OCI-M2 (cell line): ENCODE data around the gene LELP1.
"Not testable (repeated sequence)": the region's sequence is repeated elsewhere in the genome, so short reads cannot be mapped to it uniquely, and the experiment has no call there.

Source experiments
- DNase-seq: peaks from one replicate; lab custom pipeline; 2025; ENCODE audit not compliant: unreplicated experiment; lab: John Stamatoyannopoulos, UW

LELP1 gene

DNA sequence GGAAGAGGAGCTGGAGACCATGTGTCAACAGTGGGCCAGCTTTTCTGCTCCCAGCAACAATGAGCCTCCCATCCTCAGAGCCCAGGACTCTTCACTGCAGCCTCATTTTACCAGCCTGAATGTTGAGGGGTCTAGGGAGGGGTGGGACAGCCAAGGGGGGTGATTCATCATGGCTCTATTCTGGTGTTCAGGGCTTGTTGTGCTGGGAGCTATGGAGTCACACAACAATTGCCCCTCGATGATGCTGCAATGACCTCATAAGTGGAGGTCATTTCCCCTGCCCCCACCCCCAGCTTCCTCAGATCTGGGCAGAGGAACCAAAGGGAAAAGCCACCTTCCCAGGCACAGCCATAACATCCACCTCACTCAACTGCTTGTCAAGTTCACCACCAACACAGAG is at the start of gene LELP1:
Gene LELP1, plus strand, starts transcription at position 301 of the 400 bp plus-strand sequence. CDS start 1,278 bp downstream, outside the sequence.
- DNase-seq: no peak

DNA sequence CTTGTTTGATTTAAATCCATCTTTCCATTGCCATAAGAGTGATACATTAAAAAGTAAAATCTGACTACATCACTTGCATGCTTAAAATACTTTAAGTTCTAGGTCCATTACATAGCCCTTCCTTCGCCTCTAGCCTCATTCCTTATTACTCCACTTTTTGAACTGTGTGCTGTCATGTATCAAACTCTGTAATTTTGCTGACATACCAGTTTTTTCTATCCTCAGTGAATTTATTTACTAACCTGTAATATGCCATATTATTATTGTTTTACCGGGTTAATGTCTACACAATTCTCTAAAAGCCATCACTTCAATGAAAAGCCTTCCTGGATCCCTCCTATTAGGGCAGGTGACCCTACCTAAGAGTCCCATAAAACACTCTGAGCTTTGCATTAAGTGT is 47.7 kb upstream of the LELP1 start:
- no peak for DNase-seq

DNA sequence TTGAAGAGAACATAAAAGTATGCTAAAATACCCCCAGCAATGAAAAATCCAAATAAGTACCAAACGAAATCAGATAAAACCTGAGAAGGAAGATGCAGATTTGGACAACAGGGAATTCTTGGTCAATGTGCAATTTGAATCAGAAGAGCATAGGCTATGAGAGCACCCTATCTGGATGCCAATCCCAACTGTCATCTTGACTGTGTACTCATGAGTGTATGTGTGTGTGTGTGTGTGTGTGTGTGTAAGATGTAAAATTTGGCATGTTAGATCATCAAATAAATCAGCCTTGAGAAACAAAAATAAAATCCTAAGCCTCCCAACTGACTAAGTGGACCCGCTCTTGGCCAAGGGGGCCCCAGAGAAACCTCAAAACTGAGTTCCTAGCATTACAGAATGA is 34.5 kb upstream of the LELP1 start:
- no peak for DNase-seq

DNA sequence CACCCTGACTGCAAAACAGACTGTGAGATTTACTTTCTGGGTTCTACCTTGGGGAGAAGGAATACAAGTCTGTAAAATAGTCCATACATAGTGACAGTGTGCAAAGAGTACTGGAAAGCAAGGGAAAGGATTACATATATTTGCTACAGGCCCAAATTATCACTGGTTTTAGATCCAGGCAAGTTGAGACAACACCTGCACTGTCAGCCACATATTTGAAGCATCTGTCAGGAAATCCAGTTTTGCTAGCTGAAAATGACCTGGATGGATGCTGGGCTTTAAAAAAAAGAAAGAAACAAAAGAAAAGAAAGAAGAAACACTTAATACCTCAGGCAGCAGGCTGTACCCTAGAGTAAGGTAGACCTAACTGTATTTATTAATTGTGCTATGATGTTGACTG is 28.6 kb upstream of the LELP1 start:
- no peak for DNase-seq

DNA sequence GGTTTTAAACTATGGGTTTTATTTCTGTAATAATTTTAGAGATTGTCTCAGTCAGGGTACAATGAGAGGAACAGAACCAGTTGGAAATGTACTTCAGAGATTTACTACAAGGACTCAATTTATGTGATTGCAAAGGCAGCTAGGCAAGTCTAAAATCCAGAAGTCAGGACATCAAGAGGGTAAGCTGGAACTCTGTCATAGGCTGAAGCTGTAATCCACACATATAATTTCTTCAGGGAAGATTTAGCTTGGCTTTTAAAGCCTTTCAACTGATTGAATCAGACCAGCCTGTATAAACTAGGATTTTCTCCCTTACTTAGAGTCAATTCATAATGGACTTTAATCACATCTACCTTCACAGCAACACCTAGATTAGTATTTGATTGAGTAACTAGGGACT is 24.3 kb upstream of the LELP1 start:
- no peak for DNase-seq

DNA sequence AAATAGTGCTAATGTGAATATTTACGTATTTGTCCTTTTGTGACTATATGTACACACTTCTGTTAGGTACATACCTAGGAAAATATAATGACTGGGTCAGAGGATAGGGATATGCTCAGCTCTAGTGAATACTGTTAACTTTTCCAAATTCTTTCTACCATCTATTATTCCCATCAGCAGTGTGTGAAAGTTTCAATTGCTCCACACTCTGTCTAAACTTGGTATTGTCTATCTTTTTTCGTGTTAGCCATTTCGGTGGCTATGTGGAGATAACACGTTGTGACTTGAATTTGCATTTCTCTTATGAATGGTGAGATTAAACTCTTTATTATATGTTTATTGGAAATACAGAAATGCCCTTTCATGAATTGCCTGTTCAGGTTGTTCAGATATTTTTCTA is 22.7 kb upstream of the LELP1 start:
- no peak for DNase-seq

DNA sequence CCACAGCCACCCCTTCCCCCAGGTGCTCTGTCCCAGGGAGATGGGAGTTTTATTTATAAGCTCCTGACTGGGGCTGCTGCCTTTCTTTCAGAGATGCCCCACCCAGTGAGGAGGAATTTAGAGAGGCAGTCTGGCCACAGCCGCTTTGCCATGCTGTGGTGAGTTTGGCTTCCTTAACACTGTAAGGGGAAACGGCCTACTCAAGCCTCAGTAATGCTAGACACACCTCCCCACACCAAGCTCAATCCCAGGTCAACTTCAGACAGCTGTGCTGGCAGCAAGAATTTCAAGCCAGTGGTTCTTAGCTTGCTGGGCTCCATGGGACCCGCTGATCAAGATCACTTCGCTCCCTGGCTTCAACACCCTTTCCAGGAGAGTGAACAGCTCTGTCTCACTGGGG is 14.9 kb upstream of the LELP1 start:
- not testable (repeated sequence) for DNase-seq

DNA sequence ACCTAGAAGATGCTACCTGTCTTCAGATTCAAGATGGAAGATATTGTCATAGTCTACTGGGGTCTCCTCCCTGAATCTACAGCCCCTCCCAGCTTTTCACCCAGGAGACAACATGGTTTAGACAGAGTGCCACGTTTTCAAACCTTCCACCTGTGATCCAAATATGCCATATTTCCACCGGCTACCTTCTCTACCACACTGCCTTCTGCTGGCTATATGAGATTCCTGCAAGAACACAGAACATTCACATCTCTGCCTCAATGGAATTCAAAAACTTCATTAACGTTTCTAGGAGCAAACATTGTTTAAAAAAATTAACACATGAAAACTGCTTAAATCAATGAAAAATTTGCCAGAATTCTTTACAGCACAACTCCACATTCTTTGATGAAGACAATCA is 12.9 kb upstream of the LELP1 start:
- DNase-seq: no peak

DNA sequence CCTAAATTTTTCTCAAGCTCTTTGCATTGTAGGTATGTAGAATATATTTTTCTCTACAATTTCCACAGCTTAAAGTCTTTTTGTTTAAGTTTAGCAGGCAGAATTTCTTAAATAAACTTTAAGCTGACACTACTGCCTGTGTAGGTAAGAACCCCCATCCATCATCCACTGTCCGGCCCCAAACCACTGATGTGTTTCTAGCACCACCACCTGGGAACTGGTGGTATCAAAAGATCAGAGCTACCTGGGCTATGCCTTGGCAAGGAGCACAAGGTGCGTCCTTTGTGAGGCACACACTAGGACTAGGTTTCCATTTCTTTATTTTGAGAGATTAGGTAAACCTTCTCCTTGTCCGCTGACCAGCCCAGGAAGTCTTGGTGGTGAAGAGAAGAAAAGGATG is 10.5 kb upstream of the LELP1 start:
- no peak for DNase-seq

DNA sequence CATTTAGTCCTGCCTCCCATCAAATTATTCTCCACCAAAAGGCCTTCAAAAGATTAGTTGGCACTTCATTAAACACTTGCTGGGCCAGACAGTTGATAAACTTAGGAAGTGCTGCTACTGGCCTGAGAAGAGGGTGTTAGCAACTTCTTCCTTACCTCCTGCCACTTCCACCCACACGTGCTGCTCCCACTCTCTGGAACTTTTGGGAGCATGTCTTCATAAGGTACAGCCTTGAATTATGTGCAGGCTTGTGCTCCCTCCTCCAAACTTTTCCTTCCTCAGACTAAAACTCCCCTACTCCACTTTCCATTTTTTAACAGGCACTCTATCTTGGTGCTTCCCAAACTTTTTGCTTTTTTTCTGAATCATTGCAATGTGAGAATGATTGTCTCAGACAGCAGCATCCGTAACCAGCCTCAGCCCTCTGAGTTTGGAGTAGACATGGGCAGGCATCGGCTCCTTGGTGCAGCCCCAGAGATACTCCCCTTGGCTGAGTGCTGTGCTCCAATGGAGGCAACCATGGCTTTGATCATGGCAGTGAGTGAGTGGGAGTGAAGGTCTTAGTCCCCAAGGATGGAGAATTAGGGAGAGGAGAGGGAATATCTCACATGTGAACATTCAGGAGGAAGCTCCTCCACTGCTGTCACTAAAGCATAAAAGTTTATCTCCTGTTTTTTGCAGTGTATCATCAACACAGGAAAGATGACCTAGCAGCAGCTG is 8.7 kb upstream of the LELP1 start:
- no peak for DNase-seq

DNA sequence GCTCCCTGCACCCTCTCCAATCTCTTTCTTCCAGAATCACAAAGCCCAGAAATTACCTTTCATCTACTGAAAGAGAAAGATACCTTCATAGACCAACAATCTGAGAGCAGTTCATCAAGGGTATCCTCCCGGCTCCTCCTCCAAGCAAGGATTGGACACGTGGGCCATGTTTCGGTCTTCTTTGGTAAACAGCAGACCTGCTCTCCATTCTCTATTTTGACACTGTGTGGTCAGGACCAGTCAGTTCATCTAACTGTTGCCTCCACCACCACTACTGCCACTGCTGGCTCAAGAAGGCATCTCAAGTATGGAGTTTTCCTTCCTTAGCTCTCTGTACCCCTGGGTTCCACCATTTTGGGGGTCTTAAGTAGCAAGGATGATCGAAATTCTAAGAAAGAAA is 8.0 kb upstream of the LELP1 start:
- no peak for DNase-seq

DNA sequence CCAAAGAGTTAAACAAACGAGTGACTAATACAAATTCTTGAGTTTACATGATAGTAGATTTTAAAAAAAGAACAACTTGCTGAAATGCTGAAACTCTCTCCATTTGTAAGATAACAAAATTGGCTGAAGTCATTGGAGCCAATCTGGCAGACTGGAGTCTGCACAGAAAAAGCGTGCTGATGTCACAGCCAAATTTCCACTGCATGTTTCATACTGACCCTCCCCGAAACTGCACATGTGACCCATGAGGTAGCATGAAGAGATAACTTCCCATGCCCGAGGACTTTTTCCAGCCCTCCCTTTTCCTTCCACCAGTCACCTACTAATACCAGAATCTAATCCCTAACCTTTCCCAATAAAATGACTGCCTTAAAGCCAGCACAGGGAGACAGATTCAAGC is 1.2 kb upstream of the LELP1 start:
- DNase-seq: no peak

DNA sequence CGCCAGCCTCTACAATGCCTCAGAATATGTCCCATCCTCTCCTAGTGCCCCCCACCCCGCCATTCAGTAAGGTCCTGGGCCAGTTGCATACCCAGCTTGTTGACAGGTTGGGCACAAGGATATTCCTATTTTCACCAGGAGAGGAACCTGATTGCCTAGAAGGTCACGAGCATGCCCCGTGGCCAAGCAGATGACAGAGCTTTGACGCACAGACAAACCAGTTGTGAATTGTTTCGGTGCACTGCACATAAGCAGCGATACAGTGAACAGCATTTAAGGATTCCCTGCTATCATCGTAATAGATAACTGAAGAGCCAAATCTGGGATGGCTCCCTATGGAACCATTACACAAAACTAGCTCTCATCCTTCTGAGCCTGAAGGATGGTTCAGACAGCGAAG is 3.4 kb downstream of the LELP1 start:
- DNase-seq: no peak

DNA sequence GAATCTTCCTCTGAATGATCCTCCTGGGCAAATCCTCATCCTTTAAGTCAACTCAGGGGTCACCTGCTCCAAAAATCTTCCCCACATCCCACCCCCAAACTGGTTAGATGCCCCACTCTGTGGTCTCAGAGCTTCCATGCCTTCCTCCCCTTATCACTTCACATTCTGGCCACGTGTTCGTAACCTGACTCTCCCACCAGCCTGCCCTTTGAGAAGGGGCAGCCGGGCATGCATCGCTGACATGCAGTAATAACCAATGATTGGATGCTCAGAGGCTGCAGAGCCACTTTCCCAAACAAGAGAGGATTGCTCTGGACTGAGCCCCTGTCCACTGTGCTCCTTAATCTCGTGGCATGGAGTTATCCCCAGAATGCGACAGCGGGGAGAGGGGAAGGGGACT is 7.0 kb downstream of the LELP1 start:
- no peak for DNase-seq

DNA sequence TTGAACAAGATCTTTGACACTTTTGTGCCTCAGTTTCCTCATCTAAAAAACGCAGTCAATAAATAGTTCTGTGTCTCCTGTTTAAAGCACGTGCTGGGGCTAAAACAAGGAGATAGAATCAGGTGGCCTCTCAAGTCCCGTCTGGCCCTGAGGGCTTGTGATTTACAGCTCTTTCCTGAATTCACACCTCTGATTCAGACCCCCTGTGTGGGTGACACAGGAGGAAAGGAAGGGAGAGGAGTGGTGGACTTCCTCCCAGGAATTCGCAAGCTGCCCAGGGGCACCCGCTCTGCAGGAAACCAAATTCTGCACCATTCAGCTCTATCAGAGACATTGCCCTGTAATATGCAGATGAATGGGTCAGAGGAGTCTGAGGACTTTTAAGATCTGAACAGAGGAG is 9.0 kb downstream of the LELP1 start:
- no peak for DNase-seq

DNA sequence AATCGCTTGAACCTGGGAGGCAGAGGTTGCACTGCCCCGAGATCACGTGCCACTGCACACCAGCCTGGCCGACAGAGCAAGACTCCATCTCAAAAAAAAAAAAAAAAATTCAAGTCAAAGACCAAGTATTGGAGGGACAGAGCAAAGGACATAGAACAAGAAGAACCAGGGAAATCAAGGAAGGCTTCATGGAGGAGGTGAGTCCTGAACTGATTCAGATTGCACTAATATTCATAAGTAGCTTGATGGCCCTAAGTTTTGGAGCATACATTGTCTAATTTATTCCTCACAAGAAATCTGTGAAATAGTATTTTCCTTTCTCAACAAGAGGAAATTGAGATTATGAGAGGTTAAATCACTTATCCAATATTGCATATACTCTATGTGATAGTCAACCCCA is 10.3 kb downstream of the LELP1 start:
- DNase-seq: no peak

DNA sequence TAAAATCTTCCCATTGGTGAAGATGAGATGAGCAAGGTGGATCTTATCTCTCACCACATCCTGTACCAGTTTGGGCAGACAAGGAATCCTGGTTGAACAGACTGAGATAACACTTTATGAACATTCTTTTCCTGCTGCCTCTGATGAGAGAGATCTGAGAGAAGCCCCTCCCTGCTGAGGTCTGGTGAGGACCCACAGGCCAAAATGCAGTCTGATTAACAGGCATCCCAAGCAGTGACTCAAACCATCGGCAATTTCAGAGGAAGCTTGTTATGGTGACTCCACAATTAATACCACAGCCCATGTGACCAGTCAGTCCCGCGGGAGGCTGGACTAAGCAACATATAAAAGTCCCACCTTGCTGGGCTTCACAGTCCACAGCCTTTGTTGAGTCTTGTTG is 14.0 kb downstream of the LELP1 start, which contains the start of gene PRR9:
Gene PRR9, plus strand, starts transcription at position 373 of the 400 bp plus-strand sequence. CDS start 561 bp downstream, outside the sequence.
- no peak for DNase-seq

DNA sequence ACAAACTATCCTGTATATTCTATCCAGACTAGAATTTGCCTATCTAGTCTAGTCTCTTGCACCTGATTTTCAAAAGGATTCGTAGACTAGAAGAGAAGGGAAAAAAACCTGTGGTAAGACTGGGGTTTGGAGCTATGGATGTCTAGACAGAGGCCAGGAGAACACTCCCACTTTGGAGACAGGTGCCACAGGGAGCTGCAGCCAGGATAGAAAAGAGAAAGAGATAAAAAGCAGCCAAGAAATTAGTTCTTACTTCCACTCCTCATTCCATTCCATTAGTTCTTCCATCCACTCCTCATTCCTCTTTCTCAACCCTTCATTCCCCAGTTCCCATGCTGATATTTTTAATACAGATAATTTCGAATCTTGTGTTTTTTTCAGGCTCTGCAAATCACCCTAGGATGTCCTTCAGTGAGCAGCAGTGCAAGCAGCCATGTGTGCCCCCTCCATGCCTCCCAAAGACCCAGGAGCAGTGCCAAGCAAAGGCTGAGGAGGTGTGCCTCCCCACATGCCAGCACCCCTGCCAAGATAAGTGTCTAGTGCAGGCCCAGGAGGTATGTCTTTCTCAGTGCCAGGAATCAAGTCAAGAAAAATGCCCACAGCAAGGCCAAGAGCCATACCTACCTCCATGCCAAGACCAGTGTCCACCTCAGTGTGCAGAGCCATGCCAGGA is 14.7 kb downstream of the LELP1 start:
- DNase-seq: no peak

DNA sequence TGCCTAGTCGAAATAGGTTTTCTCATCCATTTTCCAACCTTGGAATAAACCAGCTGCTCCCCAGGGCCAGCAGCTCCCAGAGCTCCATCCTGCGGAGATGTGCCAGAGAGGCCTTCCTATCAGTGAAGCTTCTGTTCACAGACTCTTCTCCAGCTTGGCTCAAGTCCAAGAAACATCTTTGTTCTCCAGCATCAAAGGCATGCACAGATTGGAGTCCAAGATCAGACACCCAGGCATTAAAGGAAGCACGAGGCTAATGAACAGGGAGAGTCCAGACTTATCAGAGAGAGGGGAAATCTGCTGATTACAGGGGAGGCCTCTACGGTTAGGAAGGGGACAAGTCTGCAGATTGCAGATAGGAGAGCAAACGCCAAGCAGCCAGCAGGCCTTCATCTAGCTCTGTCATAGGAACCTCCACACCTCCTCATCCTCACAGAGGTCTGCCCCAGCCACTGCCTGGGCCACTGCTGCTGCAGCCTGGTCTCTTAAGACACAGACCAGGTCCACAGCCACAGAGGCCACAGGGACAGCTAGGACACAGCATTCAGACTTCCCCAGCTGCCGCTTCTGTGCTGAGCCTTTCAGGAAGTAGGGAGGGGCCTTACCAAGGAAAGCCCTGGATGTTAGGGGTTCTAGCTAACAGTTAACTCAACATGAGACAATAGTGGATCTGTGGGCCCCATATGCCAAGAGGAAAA is 17.5 kb downstream of the LELP1 start:
- DNase-seq: no peak

DNA sequence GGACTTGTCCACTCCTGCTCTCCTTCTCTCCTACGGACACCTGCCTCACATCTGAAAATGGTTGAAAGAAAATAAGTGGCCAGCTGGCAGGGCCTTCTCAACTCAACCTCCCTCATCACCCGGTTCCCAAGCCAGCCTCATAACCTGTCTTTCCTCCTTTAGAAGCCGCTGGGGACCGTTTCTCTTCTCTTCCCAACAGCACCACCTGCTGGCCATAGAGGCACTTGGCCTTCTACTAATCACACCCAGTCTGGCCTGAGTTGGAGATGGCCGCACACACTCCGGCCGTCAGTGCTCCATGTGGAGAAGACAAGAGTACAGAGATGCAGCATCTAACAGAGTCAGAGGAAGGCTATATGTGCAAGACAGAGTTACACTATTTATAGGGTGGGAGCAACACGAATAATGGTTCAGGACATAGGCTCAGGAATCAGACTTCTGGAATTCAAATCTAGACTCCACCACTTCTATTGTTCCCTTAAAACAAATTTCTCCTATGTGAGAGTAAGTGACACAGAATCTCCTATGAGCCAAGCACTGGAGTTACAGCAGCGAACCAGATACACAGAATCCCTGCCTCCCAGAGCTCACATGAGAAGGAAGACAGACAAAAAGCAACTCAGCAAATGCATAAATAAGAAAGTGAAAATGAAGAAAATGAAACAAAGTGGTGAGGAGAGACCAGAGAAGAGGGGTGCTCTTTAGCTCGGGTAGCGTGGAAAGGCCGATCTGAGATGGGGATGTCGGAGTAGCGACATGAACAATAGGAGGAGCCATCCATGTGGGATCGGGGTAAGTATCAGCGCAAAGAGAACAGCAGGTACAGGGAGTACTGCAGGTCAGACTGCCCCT is 20.0 kb downstream of the LELP1 start:
- DNase-seq: peak; percentile 1

DNA sequence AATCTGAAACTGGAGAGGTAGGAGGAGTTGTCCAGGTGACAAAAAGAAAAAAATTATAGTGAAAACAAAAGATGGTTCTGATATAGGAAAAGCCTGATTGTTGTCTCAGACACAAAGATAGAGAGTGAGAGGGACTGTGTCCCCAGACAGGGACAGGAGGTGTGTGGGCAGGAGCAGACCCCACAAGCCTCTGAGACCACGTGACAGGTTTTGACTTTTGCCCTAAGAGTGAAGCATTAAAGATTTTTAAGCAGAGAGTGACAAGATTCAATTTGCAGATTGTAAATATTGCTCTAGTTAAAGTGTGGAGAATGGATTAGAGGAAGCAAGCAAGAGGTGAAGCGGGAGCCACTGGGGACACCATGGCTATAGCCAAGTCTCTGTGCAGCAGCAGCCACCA is 24.6 kb downstream of the LELP1 start:
- no peak for DNase-seq
